ENCODE results near the gene MAP4K3. TPM values are rescaled to one million over a fixed set of nuclear protein-coding genes. Genes with fewer than 3 reads are reported as not detected.

The MAP4K3 gene
- polyA plus RNA-seq (ENCODE audit: insufficient read length in 4 of 4) = 10 to 100 TPM; 62.6 to 92.9 (median 75.1) TPM

DNA sequence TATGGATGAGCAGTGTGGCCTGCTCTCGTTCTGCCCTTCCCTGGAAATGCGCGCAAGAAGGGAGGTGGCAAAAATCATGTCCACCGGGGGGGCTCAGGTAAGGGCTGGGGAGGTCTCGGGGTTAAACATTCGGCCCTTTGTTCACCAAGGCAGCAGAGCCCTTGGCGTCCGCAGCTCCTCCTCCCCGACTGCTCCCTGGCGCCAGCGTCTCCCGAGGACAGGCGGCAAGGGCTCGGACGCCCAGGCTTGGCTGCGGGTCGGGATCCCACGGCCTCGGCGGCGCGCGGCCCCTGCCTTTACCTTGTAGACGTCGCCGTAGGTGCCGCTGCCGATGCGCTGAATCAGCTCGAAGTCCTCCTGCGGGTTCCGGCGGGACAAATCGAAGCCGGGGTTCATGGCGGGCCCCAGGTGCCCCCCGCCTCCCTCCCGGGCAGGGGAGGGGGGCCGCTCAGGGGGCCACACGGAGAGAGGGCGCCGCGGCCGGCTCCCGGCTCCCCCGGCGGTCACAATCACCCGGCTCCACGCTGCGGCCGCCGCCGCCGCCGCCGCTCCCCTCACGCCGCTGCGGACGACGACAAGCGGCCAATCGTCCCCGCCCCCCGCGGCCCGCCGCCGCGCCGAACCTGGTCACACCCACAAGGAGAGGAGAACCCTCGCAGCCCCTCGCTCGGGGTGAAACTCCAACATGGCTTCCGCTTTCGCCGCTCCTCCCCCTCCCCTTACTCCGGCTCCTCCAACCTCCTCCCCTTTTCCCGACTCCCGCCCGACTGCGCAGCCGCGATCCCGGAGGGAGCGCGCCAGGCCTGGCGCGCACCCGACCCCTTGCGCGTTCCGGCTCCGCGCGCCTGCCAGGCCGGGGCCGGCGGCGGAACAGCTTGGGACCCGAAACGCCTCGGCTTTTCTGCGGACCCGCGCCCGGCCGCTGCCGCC lies at the start of gene MAP4K3:
Gene MAP4K3 (minus strand): TSS at position 694 of the 930 bp plus-strand sequence. CDS start 298 bp downstream, at position 396.
- peak; percentile 85 to 91 (median 89) for DNase-seq (ENCODE audit: low read depth in 4 of 4, low spot score in 2 of 4)

DNA sequence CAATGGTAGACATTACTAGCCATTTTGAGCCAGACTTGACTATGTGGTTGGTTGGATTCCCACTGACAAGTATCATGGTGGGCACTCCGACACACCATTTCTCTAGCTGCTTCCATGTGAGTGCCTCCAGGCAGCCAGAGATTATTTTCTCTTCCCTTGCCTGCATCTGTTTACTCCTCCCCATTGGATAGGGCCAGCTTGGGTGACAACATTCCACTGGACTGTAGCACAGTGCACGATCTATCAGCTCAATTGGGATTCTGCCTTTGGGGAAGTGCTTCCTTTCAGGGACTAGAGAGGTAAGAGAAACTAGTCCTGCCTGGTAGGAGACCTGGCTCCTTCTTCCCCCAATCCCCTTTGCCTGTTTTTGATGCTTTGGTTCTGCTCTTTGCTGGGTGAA lies 49.0 kb upstream of the MAP4K3 start:
- no peak for DNase-seq (ENCODE audit: low read depth in 4 of 4, low spot score in 2 of 4)

DNA sequence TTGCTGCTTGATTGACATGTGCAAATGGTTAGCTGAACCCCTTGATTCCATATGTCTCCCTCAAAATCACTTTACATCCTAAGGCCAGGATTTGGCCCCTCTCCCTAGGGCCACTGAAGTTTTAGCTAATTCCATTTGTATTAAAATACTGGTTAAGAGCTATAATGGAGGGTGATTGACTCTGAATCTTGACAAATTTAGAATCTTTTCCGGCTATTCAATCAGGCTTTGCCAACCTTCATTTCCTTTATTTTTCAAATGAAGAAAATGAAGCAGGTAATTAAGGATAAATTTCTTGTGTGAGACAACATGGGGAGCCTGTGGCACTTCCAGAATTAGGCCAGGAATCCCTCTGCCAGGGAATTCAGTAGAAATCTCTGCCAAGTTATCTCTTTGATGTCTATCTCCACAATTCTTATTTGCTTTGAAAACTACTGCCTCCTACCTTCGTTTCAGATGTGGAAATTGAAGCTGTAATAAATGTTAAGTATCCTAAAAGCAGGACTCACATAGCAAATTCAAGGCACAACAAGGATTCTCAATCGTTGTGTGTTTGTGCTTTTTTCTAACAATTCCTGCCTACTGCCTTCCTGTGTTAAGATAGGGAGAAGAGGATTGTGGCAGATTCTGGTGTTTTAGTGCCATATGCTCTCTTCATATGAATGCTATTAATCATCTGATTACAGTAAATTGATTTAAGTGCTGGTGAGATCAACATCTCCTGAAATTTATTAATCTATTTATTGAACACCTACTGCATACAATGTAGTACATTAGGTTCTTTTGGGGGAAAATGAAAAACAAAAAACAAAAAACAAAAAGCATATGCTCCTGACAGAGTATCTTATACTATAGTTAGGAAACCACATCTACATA lies 47.8 kb upstream of the MAP4K3 start:
- DNase-seq (ENCODE audit: low read depth in 4 of 4, low spot score in 2 of 4) = no peak

DNA sequence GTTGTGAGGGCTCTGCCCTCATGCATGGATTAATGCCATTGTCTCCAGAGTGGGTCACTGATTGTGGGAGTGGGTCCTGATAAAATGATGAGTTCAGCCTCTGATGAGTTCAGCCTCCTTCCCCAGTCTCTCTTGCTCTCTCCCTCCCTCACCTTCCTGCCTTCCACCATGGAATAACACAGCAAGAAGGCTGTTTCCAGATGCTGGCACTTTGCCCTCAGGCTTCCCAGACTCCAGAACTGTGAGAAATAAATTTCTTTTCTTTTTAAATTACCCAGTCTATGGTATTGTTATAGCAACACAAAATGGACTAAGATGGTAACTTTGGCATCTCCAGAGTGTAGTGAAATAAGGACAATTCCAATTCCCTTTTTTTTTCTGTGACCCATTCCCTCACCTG lies 47.1 kb upstream of the MAP4K3 start:
- DNase-seq (ENCODE audit: low read depth in 4 of 4, low spot score in 2 of 4) = no peak

DNA sequence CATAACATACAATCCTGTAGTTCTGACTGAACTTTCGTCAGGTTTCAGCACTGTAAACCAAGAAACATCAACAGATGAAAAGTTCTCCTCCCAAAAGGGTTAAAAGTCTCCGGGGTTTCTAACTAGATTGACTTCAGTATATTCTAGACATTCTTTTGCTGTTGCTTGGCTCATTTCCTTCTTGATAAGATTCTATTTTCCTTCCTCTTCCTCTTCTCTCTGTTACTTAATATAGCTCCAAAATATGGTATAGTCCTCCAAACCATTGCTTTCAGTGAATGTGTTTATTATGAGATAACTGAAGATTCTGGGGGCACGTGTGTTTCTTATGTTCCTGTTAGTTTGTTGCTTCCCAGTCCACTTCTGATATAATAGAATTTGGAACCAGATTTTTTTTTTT lies 46.4 kb upstream of the MAP4K3 start:
- DNase-seq (ENCODE audit: low read depth in 4 of 4, low spot score in 2 of 4) = no peak

DNA sequence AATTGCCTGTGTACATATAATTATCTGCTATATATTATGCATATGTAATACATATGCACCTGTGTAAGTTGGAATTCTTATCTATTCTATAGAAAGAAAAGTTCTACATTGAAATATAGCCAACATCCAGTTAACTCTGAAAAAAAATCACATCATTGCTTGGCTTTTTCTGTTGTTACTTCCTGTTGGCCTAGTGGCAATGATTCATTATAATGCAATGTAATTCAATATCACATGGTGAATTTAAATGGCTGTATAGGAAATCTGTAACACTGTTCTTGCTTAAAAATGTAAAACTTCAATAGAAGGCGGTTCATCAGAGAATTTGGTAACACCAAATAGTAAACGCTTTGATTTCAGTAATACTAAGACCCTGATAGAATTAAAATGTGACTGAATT lies 44.5 kb upstream of the MAP4K3 start:
- DNase-seq (ENCODE audit: low read depth in 4 of 4, low spot score in 2 of 4) = no peak

DNA sequence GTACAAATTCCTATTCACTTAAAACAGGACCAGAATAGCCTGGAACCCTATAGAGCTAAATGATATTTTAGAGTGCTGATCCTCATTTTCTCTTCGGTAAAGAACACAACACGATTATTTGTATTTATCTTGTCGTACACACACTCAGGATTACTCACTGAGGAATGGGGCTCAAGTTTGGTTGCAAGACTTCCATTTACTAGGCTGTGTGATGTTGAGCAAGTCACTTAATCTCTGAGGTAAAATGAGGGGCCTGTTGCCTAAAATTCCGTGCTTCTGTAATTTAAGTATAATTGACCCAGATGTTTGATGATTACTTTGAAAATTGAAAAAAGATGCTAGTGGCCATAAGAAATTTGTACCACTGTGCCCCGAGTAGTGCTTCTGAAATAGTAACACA lies 42.6 kb upstream of the MAP4K3 start:
- no peak for DNase-seq (ENCODE audit: low read depth in 4 of 4, low spot score in 2 of 4)

DNA sequence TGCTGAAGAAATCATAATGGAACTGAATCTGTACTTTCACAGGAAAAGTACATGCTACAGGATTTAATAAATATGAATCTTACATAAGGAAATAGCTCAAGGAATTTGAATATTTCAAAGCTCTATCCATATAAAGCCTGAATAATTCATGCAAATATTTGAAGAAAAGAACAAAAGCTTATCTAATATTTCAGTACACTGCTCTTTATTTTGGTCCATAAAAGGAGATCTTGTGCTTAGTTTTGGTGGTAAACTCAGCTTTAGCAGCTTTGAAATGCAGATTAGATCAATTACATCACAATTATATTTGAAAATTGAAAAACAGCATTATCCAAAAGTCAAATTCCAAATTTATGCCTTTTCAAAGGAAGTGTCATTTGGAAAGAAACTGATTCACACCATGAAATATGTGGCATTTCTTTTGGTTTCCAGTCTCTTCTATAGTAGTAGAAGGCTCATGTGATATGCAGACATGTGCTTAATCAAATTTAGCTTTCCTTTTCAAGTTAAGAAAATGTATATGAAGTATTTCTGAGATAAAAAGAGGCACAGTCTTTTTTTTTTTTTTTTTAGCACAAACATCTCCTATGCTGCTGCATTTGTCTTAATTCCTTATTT lies 42.1 kb upstream of the MAP4K3 start:
- no peak for DNase-seq (ENCODE audit: low read depth in 4 of 4, low spot score in 2 of 4)

DNA sequence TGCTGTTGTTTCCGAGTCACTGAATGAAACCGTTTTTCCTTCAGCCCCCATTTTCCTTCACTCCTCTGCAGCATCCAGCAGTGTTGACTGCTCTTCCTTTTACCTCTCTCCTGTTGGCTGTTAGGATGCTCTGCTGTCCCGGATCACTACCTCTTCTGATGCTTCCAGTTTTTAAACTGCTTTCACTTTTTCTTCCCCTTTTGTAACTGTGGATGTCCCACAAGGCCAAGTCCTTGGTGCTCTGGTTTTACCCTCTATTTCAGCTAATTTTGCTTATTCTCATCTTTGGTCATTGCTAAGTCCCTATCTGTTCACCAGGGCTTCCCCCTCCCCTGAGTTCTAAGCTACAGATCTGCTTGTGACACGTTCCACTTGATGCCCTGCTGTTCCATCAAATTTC lies 39.4 kb upstream of the MAP4K3 start:
- DNase-seq (ENCODE audit: low read depth in 4 of 4, low spot score in 2 of 4) = no peak

DNA sequence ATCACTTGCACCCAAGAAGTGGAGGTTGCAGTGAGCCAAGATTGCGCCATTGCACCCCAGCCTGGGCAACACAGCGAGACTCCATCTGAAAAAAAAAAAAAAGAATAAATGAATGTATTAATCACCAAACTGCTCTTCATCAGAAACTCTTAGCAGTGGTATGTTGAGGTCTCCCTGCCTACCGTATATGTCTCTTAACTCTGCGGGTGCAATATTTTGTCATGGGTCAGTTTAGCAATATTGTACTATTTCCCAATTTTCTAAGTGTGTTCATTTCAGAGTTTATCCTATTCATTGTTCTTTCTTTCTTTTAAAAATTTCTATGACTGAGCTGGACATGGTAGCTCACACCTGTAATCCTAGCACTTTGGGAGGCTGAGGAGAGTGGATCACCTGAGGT lies 37.9 kb upstream of the MAP4K3 start:
- no peak for DNase-seq (ENCODE audit: low read depth in 4 of 4, low spot score in 2 of 4)

DNA sequence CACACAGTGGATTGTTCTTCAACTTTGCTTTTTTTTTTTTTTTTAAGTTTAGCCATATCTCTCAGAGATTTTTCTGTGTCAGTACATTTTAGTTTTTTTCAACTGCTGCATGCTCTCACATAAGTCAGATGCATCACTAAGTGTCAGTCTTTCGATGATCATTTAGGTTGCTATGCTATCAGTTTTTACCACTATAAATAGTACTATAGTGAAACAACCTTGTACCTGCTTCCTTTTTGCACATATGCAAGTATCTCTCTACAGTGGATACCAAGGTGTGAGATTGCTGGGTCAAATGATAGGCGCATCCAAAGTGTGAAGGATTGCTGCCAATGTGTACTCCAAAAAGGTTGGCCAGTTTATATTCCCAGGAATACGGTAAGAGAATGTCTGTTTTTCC lies 33.5 kb upstream of the MAP4K3 start:
- DNase-seq (ENCODE audit: low read depth in 4 of 4, low spot score in 2 of 4) = no peak

DNA sequence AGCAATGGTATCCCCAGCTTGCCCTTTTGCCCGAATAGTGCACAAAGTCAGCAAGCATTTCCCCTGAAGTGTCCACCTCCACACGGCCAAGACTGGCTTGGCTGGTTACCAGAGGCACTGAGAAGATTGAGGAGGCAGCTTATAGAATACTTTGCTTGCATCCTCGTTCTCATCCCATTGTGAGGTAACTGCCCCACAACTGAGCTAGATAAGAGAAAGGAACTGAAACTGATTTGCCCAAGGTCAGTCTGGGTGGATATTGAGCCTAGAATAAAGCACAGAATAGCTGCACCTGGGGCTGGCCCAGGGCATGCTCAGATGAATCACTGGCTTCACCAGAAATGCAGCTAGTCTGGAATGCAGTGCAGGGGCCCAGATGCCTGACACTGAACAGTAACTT lies 32.7 kb upstream of the MAP4K3 start:
- DNase-seq (ENCODE audit: low read depth in 4 of 4, low spot score in 2 of 4) = no peak

DNA sequence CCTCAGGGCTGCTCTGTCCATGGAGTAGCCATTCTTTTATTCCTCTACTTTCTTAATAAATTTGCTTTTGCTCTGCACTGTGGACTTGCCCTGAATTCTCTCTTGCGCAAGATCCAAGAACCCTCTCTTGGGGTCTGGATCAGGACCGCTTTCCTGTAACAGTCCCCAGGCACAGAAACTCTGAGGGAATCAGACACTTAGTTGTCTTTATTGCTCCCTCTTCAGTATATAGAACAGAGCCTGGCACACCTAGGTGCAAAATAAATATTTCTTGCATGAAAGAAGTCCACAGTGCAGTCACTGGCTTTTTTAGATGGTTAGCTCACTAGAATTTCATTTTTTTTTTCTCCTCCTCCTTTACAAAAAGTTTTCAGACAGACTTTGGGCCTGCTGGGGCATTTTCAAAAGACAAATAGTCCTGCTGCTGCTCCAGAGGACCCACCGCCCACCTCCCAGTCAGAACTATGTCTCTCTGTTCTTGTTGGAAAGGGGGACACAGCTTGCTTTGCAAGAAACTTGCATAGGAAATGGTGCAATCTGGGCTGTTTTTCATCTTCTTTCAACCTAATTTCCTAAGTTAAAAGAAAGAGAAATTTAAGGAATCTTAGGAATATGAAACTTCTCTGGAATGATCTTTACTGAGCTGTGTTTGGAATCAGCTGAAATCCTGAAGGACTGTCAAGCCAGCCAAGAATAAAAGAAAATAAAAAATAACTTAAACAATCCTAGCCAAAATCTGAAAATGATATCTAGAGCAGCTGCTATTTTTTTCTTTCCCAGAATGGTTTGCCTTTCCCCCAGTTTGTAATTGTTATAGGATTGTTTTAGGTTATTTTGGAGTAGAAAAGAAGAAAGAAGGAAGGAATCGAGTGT lies 31.7 kb upstream of the MAP4K3 start:
- no peak for DNase-seq (ENCODE audit: low read depth in 4 of 4, low spot score in 2 of 4)

DNA sequence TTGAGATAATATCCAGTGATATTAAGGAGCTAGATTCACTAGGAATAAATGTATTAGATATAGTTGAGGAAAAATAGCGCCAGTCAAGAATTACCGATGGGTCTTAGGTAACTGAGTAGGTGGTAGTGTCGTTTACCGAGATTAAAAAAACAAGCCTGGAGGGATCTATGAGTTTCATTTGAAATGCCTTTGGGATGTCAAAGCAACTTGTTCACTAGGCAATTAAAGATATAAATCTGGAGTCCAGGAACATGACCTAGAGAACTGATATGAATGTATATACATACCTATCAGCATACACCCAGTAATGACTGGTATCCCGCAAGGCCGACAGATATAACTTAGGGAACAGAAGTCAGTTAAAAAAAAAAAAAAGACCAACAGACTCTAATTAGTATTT lies 29.2 kb upstream of the MAP4K3 start:
- no peak for DNase-seq (ENCODE audit: low read depth in 4 of 4, low spot score in 2 of 4)

DNA sequence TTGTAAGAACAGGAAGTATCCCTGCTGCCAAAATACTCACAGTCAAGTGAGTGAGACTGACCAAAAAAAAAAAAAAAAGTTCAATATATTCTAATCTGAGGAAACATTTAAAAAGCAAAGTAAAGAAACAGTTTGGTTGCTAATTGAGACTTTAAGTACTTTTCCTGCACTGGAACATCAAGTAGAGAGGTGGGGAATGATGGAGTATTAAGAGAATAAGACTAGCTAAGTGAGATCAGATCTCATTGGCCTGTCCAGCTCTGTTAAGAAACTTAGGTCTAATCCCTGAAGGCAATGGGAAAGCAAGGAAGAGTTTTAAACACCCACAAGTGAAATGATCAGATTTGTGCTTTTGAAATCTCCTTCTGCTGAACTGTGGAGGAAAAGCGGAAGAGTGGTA lies 27.8 kb upstream of the MAP4K3 start:
- DNase-seq (ENCODE audit: low read depth in 4 of 4, low spot score in 2 of 4) = no peak

DNA sequence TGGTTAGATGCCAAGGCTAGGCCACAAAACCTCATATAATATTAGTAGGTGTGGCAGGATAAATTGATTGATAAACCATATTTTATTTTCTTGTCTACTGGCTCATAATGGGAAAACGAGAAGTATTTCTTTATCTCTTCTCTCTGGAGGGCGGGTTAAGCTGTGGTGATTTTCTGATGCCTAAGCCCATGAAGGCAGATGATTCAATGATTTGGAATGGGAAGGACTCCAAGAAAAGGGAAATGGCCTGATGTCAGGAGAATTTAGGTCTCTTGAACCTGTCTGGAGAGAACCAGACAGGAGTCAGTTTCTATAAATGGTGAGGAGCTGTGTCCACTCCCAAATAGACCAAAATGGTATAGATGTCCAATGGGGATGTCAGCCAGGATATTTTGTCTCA lies 18.7 kb upstream of the MAP4K3 start:
- no peak for DNase-seq (ENCODE audit: low read depth in 4 of 4, low spot score in 2 of 4)

DNA sequence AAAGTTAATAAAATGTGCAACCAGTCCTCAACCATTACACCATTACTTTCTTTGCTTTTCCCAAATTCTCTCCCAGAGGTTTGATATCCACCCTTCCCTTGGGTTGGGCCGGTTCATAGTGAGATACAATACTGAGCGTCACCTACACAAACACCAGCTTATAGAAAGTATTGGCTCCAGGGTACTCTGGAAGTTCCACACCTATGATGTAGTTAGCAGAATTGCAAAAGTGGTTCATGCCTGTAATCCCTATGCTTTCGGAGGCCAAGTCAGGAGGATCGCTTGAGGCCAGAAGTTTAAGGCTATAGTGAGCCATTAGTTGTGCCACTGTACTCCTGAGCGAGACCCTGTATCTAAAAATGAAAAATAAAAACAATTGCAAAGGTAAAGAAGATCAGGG lies 15.3 kb upstream of the MAP4K3 start:
- DNase-seq (ENCODE audit: low read depth in 4 of 4, low spot score in 2 of 4) = no peak

DNA sequence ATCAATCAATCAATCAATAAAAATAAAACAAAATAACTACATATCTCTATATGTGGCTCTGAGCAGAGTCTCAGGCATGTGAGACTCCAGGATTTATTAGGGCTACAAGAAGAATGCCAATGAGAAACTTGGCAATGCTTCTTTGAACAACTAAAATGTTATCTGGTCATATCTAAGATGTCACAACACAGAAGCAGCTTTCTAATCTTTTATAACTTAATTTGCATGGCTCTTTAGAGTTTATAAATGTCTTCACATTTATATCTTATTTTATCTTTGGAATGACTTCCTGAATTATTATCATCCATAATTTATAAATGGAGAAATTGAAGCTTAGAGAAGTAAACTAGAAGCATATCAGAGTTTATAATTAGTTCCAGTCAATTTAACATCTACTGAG lies 14.9 kb upstream of the MAP4K3 start:
- DNase-seq (ENCODE audit: low read depth in 4 of 4, low spot score in 2 of 4) = no peak

DNA sequence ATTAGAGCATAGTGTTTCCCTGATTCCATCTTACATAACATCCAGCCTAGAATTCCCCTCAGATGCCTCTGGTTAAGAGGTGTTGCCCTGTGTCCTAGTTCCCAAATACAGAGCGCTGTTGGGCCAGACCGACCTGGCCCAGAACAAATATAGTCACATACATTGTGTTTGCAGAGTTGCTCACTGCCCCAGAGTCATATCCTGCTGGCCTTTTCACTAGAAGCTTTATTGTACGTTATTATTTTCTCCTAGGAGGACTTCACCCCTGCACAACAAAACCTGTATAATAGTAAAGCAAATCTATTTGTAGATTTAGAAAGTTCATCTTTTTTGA lies 11.1 kb upstream of the MAP4K3 start:
- no peak for DNase-seq (ENCODE audit: low read depth in 4 of 4, low spot score in 2 of 4)

Data from left renal cortex interstitium (tissue), 4 donors.